NCI-H2227 (cell line): ENCODE data around the gene DDC.

Experiments used
- DNase-seq: peaks from one replicate; lab custom pipeline; 2025; ENCODE audit not compliant: unreplicated experiment; lab: John Stamatoyannopoulos, UW

Gene DDC

GRCh38 chr7:50488379-50488778 is 76.8 kb downstream of the DDC start:
- DNase-seq: no peak

DNA sequence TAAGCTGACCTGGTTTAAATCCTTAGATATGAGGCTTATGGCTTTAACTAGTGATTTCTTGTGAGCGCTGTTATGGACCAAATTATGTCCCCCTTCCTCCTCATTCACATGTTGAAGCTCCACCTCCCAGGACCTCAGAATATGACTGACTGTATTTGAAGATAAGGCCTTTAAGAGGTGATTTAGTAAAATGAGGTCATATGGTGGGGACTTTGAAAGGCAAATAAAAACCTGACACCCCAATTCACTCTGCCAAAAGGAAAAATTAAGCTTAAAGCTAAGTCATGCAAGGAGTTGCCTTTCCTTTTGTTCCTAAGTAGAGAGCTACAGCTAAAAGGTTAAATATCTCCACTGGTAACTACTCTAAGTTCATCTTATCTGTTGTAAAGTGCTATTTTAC is 78.7 kb downstream of the DDC start:
- peak; percentile 12 for DNase-seq

DNA sequence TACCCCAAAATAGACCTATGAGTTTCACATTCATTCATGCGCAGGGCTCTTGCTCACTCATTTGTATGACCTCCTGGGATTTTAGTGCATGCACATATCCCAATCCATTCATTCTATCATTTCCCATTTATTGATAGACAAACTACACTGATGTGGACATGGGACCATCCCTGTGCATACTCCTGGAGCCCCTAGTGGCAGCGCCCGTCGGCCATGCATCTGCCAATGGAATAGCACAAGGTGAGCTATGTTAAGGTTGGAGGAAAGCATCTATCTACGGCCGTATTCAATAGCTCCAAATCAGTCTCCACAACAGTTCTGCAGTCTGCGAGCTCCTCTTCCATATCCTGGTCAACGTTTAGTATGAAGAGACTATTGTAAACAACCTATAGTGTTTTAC is 83.3 kb downstream of the DDC start:
- DNase-seq: no peak

GRCh38 chr7:50480797-50481196 is 84.4 kb downstream of the DDC start:
- no peak for DNase-seq

GRCh38 chr7:50479743-50480517 is 85.3 kb downstream of the DDC start:
- DNase-seq: no peak

DNA sequence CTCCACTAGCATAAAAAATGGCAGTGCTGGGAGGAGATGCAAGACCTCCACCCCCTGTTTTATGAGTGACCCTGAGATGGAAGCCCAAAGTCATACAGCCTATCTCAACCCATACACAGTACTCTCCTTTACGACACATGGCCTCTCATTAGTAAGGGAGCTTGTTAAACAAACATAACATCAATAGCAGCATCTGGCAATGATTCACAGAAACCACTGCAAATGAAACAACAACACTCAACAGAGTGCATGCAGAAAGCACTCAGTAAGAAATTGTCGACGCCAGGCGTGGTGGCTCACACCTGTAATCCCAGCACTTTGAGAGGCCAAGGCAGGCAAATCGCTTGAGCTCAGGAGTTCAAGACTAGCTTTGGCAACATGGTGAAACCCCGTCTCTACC is 87.6 kb downstream of the DDC start:
- no peak for DNase-seq

DNA sequence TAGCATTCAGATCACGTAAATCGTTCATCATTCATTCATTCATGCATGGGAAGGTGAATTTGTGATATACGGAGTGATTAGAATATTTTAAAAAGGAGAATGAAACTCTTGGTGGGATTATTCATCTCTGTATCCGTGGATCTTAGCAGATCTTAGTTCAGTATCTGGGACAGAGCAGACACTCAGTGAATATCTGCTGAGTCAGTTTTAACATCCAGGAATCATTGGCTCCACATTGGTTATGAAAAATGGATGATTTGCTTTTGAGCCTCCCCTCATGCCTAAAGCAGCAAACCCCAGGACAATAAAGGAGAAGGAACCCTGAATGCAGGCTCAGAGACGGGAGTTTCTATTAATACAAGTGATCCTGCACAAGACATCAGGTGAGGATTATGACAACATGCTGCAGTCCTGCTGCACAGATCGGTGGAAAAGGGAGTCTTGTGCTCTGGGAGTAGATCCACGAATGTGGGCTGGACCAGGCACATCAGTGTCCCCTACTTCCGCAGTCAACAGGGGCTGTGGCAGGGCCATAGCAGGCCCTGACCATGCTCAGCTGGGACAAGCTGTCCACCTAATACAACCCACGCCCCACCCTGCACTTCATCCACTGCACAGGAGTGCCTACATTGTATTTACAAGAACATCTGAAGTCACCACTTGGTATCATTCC is 88.1 kb downstream of the DDC start:
- no peak for DNase-seq

GRCh38 chr7:50475340-50475739 is 89.9 kb downstream of the DDC start:
- DNase-seq: no peak

DNA sequence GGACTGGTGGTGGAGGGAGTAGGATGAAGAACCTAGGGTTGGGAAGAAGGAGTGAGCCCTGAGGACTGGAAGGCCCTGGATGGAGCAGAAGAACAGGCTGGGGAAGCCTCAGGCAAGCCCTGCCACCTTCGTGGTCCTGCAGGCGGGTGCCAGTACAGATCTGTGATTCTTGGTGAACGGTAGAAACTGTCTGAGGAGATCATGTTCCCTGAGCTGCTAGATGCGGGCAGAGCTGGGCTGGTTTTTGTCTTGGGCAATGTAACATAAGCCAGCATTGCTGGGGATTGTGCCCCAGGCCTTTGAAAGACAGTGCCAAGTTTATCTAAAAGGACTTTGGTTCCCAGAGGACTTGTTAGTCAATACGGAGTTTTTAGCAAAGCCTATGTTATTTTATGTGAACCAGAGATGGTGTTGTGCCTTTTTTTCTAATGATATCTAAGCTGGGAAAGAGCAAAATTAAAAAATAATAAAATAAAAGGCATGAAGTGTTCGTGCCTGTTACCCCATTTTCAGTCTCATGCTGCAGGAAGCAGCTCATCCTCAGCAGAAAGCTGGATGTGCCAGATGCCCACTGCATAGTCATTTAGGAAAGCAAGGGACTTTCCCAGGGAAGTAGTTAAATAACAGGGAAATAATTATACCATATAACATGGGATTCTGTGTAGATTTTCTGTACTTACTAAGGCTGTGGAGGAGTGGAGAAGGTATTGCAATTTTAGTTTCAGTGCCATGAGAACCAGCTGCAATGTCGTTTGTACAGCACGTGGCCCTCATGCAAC is 90.6 kb downstream of the DDC start:
- DNase-seq: no peak

GRCh38 chr7:50473531-50473930 is 91.7 kb downstream of the DDC start:
- no peak for DNase-seq

GRCh38 chr7:50472427-50472826 is 92.8 kb downstream of the DDC start:
- DNase-seq: no peak

GRCh38 chr7:50471970-50472369 is 93.2 kb downstream of the DDC start:
- DNase-seq: no peak

DNA sequence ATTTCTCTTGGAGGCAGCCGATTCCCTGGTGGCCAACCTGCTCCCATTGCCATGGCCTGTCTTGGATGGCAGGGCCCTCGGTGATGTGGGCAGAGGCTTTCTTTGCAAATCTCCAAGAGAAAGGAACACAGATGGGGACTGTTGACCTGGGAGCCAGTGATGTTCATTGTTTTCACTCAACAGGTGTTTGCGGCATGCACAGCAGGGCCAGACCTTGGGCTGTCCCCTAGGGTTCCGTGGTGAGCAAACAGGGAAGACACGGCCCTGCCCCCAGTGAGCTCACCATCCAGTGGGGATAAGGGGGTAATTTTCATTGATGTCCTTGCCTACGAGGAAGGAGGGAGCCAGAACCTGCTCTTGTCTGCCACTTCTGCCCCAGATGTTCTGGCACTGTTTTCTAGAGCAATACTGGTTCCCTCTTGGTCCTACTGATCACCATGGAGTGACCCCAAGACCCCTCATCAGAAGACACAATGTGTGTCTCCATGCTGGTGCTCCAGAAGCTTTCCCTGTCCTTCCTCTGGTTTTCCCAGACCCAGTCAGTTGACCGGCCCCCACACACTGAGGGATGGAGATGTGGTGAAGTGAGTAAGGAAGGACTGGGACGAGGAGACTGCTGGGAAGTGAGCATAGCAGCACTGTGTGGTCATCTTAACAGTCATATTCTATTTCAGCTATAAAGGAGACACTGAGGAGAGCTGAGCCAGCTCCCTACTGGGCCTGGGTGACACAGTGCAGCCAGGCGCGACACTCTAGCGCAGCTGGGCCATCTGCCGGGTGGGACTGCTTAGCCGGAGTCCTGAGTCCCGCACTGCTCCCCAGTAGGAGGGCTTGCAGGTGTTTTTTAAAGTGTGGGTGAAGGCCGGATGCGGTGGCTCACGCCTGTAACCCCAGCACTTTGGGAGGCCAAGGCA is 94.7 kb downstream of the DDC start:
- no peak for DNase-seq

- no peak for DNase-seq
Observed at GRCh38 chr7:50469181-50469580, 96.0 kb downstream of the DDC start.

DNA sequence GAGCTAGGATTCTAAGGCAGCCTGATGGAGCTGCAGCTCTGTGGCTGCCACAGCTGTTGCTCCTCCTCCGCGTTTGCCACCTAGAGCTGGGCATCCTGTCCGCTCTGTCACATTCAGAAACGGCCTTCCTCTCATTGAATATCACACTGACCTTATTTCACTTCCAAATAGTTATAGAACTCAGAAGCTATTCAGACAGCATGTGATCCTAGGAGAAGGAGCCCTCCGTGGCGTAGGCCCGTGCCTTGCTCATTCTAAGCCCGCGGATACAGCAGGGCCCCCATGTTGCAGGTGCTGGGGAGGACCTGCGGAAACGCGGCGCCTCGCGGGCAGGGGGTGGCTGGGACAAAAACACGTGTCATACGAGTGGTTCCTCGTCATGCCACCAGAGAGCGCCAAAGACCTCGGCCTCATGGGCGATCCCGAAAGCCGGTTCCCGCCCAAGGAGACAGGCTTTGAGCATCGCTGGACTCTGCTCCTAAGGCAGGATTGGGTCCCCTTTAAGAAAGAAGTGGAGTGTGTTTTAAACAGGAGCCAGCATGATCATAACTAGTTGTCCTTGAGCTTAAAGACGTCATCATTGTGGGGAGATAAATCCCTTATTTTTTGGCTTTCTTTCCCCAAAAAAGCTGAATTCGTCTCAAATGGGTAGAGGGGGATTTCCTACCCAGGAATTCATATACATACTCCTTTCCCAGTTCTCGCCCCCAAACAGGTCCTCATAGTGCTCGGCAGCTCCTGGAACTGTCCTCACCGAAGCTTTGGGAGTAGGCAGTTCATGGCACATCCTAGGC is 97.2 kb downstream of the DDC start:
- DNase-seq: peak; percentile 89

- no peak for DNase-seq
Observed at GRCh38 chr7:50466815-50467585, 98.2 kb downstream of the DDC start.

GRCh38 chr7:50463035-50463434 is 102.2 kb downstream of the DDC start:
- no peak for DNase-seq

DNA sequence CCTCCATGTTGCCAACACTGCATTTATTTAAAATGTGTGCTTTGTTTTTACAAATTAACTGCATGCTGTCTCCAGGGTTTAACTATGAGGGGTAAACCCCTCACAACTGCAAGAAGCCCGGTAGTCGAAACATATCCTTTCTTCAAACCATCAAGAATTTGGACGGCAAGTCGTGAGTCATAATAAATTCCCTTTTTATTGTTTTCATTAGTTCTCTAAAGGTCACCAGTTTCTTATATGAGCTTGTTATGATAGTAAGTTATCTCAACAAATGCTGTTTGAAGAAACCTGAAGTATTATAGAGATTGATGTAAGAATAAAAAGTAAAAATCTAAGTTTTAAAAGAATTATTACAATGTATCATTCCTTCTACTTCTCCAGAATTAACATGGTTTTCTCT is 102.8 kb downstream of the DDC start:
- DNase-seq: no peak

DNA sequence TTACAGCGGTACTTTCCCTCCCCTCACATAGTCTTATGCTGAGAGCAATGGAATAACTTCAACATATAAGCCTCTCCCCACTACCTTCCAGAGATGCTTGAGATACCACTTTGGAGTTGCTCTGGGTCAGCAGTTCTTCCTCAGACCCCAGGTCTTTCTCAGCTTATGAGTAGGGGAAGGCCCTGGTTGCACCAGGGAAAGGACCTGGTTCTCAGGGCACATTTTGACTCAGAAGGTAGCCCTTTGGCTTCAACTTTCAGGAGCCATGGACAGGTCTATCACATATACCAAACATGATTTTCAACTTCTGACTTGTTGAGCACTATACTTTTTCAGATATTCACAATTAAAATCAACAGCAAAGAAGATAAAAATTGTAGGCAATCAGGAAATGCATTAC is 103.5 kb downstream of the DDC start:
- DNase-seq: no peak
